H1 (cell line): Measurements from ENCODE around the gene NRIP3. TPM values are rescaled to one million over a fixed set of nuclear protein-coding genes. Genes with fewer than 3 reads are reported as not detected.

Experiments
- ASH2L ChIP-seq: fragments of 200-600, 300-600 bp; sonication (generic); IDR thresholded peaks from one replicate; pipeline ENCODE4 v1.7.1; 2017; ENCODE audit warnings: low read length
- BRCA1 ChIP-seq: IDR thresholded peaks from 2 replicates; pipeline ENCODE4 v1.6.1; 2012; ENCODE audit warnings: low read depth, low read length, improper control_type of control experiment
- EZH2 ChIP-seq: fragments of 200-600 bp; sonication (generic); IDR thresholded peaks from 2 replicates; pipeline ENCODE4 v1.7.1; 2012; ENCODE audit warnings: low read depth, mild to moderate bottlenecking, moderate library complexity, low read length, inconsistent platforms; ENCODE audit not compliant: severe bottlenecking
- GABPA ChIP-seq: IDR thresholded peaks from 2 replicates; pipeline ENCODE4 v1.6.1; 2011; ENCODE audit warnings: mild to moderate bottlenecking, low read length, moderate library complexity, borderline replicate concordance; ENCODE audit not compliant: insufficient read depth
- MAFK ChIP-seq: IDR thresholded peaks from 2 replicates; pipeline ENCODE4 v1.6.1; 2012; ENCODE audit warnings: low read depth, mild to moderate bottlenecking, improper control_type of control experiment, low read length
- NRF1 ChIP-seq: IDR thresholded peaks from 2 replicates; pipeline ENCODE4 v1.6.1; 2011; ENCODE audit warnings: mild to moderate bottlenecking, low read depth, low read length, improper control_type of control experiment
- RFX5 ChIP-seq: IDR thresholded peaks from 2 replicates; pipeline ENCODE4 v1.6.1; 2011; ENCODE audit warnings: low read depth, low read length, improper control_type of control experiment, borderline replicate concordance
- SP4 ChIP-seq: IDR thresholded peaks from 2 replicates; pipeline ENCODE4 v1.6.1; 2012; ENCODE audit warnings: low read length, inconsistent platforms
- TAF1 ChIP-seq: IDR thresholded peaks from 2 replicates; pipeline ENCODE4 v1.6.1; 2011; ENCODE audit warnings: mild to moderate bottlenecking, low read depth, low read length
- polyA plus RNA-seq, 7 experiments: library from polyadenylated mRNA; depleted of rRNA in 3 of 7; stranded (reverse) in 5 of 7; unstranded in 2 of 7; fragments of >200 nt in 5 of 7; fragments of 200-250 nt in 2 of 7; gene quantifications; 1 replicate in 5 of 7; 2 replicates in 1 of 7; 4 replicates in 1 of 7; pipeline versions ENCODE4 v1.2.1 to v1.2.3, GENCODE V29; 2011 to 2013; ENCODE audit warnings: missing spikeins in 2 of 7, mixed read lengths in 2 of 7
- total RNA-seq: library from RNA; stranded (reverse); fragmentation: NEBNext Ultra II Directional; extraction: Animal tissue kit (Norgen Biotek cat#: 25700); gene quantifications from 2 replicates; pipeline ENCODE4 v1.2.1, GENCODE V29; 2021
- TF ChIP-seq, protein P1 (sequence below): fragments of 300-600 bp; sonication (generic); IDR thresholded peaks from 2 replicates; pipeline ENCODE4 v1.7.1; 2012; ENCODE audit warnings: low read length, moderate library complexity, mild to moderate bottlenecking, inconsistent platforms; ENCODE audit not compliant: insufficient replicate concordance

Gene NRIP3
- total and polyA plus RNA-seq, 2 of the 8 experiments (the other 6 are each of a cell fraction or from before 2014, with no cell fraction given) = 3.9 to 7.1 TPM

DNA sequence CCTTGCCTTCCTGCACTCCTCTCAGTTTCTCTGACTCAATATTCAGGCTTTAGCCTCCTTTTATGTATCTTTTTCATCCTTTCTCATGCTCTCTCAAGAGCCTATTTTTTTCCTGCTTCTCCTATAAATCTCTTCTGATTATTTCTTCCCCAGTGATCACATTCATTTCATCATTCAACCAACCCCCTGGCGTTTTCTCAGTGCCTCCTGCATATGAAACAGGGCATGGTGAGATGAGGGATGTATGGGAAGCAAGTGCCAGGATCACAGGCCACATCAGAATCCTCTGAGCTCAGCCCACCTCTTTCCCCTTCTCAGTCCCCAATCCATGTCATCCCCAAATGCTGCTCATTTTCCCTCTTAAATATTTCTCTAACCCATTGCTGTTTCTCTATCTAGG lies 38.7 kb upstream of the NRIP3 start (continued):
- TF ChIP-seq, protein P1, sequence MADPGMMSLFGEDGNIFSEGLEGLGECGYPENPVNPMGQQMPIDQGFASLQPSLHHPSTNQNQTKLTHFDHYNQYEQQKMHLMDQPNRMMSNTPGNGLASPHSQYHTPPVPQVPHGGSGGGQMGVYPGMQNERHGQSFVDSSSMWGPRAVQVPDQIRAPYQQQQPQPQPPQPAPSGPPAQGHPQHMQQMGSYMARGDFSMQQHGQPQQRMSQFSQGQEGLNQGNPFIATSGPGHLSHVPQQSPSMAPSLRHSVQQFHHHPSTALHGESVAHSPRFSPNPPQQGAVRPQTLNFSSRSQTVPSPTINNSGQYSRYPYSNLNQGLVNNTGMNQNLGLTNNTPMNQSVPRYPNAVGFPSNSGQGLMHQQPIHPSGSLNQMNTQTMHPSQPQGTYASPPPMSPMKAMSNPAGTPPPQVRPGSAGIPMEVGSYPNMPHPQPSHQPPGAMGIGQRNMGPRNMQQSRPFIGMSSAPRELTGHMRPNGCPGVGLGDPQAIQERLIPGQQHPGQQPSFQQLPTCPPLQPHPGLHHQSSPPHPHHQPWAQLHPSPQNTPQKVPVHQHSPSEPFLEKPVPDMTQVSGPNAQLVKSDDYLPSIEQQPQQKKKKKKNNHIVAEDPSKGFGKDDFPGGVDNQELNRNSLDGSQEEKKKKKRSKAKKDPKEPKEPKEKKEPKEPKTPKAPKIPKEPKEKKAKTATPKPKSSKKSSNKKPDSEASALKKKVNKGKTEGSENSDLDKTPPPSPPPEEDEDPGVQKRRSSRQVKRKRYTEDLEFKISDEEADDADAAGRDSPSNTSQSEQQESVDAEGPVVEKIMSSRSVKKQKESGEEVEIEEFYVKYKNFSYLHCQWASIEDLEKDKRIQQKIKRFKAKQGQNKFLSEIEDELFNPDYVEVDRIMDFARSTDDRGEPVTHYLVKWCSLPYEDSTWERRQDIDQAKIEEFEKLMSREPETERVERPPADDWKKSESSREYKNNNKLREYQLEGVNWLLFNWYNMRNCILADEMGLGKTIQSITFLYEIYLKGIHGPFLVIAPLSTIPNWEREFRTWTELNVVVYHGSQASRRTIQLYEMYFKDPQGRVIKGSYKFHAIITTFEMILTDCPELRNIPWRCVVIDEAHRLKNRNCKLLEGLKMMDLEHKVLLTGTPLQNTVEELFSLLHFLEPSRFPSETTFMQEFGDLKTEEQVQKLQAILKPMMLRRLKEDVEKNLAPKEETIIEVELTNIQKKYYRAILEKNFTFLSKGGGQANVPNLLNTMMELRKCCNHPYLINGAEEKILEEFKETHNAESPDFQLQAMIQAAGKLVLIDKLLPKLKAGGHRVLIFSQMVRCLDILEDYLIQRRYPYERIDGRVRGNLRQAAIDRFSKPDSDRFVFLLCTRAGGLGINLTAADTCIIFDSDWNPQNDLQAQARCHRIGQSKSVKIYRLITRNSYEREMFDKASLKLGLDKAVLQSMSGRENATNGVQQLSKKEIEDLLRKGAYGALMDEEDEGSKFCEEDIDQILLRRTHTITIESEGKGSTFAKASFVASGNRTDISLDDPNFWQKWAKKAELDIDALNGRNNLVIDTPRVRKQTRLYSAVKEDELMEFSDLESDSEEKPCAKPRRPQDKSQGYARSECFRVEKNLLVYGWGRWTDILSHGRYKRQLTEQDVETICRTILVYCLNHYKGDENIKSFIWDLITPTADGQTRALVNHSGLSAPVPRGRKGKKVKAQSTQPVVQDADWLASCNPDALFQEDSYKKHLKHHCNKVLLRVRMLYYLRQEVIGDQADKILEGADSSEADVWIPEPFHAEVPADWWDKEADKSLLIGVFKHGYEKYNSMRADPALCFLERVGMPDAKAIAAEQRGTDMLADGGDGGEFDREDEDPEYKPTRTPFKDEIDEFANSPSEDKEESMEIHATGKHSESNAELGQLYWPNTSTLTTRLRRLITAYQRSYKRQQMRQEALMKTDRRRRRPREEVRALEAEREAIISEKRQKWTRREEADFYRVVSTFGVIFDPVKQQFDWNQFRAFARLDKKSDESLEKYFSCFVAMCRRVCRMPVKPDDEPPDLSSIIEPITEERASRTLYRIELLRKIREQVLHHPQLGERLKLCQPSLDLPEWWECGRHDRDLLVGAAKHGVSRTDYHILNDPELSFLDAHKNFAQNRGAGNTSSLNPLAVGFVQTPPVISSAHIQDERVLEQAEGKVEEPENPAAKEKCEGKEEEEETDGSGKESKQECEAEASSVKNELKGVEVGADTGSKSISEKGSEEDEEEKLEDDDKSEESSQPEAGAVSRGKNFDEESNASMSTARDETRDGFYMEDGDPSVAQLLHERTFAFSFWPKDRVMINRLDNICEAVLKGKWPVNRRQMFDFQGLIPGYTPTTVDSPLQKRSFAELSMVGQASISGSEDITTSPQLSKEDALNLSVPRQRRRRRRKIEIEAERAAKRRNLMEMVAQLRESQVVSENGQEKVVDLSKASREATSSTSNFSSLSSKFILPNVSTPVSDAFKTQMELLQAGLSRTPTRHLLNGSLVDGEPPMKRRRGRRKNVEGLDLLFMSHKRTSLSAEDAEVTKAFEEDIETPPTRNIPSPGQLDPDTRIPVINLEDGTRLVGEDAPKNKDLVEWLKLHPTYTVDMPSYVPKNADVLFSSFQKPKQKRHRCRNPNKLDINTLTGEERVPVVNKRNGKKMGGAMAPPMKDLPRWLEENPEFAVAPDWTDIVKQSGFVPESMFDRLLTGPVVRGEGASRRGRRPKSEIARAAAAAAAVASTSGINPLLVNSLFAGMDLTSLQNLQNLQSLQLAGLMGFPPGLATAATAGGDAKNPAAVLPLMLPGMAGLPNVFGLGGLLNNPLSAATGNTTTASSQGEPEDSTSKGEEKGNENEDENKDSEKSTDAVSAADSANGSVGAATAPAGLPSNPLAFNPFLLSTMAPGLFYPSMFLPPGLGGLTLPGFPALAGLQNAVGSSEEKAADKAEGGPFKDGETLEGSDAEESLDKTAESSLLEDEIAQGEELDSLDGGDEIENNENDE = no peak
- TF ChIP-seq TAF1 (no peak), EZH2 (no peak), BRCA1 (no peak), SP4 (no peak), RFX5 (no peak), GABPA (no peak), ASH2L (no peak), NRF1 (no peak), MAFK (no peak)
